GM12801 (cell line): ENCODE results near the gene PRKG1.

Source experiments
- TF ChIP-seq, protein P1 (sequence below): IDR thresholded peaks from one replicate; pipeline ENCODE4 v1.5.1; 2011; ENCODE audit warnings: control low read depth; ENCODE audit not compliant: insufficient read length; ENCODE audit errors: extremely low read depth

PRKG1 gene

DNA sequence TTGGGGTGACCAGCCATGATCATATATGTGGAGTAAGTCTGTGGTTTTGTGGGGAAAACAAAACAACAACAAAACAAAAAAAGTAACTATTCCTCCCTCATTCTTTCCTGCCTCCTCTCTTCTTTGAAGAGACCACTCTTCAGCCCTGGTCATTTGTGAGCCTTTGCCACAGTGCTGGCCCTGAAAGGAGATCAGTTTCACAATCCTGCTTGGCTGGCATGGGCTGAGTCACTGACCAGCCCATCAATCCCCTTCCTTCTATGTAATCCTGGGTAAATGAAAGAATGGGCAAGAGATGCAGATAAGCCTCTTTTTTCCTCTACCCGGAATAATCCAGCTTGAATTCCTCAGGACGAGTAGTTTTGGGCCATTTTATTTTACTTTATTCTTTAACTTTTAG lies 611.5 kb downstream of the PRKG1 start:
- TF ChIP-seq, protein P1, sequence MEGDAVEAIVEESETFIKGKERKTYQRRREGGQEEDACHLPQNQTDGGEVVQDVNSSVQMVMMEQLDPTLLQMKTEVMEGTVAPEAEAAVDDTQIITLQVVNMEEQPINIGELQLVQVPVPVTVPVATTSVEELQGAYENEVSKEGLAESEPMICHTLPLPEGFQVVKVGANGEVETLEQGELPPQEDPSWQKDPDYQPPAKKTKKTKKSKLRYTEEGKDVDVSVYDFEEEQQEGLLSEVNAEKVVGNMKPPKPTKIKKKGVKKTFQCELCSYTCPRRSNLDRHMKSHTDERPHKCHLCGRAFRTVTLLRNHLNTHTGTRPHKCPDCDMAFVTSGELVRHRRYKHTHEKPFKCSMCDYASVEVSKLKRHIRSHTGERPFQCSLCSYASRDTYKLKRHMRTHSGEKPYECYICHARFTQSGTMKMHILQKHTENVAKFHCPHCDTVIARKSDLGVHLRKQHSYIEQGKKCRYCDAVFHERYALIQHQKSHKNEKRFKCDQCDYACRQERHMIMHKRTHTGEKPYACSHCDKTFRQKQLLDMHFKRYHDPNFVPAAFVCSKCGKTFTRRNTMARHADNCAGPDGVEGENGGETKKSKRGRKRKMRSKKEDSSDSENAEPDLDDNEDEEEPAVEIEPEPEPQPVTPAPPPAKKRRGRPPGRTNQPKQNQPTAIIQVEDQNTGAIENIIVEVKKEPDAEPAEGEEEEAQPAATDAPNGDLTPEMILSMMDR = no peak

DNA sequence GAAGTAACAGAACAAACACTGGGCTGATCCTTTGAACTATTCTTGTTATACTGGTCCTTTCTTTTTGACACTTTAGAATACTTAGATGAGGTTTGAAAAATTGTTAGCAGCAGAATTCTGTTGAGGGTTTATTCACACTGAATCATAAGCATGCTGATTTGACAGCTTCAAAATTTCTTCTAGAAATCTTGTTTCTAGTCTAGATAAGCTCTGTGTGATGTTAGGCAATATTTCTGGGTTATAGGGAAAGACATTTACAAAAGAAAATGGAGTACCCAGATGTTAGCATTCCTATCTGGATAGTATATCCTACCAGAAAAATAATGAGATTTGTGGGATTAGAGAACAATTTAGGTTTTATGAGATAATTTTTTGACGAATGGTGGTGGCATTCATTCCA lies 613.0 kb downstream of the PRKG1 start:
- TF ChIP-seq, protein P1 = no peak

DNA sequence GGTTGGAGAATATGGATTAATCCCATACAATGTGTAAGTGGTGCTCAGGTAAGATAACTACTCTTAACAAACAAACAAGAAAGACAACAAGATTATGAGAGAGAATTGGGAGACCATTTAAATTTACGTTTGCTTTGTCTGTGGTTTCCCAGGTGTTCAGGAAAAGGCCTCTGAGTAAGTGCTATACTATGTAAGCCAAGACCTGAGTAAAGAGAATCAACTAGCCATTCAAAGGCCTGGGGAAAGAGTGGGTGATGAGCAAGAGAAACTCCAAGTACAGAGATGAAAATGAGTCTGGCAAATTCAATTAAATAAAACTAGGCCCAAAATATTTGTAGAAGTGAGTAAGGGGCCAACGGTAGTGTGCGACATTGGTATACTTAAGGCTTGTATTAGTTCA lies 615.2 kb downstream of the PRKG1 start:
- TF ChIP-seq, protein P1 = no peak

DNA sequence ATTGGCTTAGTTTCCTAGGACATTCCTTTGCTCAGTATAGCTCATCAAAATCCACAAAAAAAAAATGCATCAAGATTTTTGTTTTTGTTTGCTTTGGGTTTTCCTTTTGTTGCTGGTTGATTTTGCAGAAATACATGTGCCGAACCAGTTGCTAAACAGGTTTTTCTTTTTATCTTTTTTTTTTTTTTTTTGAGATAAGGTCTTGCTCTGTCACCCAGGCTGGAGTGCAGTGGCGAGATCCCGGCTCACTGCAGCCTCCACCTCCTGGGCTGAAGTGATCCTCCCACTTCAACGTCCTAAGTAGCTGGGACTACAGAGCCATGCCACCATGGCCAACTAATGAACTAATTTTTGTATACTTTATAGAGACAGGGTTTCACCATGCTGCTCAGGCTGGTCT lies 616.8 kb downstream of the PRKG1 start:
- TF ChIP-seq, protein P1 = no peak

DNA sequence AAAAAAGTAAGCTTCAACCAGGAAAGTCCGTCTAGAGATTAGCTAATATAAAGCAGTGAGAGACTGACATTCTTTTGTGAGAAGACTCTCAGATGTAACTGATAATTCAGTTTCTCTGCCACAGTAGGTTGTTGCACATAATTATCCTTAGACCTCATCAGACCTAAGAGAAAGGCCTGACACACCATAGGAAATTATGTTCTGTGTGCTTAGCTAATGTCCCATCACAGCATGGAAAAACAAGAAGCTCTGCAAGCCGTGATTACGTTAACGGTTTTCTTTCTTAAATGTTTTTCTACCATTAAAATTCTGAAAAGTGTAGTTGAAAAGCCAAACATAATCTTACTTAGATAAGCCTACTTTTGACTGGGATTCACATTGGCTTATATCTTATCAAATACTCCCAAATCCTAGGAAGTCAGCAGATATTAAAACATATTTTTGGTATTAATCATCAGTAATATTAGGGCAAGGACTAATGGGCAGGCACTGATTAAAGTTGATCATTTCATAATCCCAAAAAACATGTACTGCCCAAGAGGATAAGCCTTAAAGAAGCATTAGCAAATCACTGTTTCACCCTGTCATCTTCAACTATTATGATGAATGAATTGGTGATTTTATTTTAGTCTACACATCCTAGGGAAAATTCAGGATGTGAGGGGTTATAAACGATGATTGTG lies 619.9 kb downstream of the PRKG1 start:
- TF ChIP-seq, protein P1 = no peak

DNA sequence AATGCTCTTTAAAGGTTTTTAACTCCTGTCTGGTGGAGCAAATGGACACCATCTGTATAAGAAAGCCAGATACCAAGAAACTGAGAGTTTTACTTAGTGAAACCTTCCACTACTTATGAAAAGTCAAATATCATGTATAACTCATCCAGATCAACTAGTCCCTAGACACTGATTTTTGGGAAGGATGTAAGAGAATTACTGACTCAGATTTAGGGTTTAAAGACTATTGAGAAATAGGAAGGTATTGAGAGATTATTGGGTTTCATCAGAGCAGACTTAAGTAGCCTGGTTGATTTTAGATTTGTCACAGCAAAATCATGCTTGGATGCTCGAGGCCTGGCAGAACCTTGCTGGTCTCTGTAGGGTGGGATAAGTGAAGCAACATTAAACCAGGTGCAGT lies 622.0 kb downstream of the PRKG1 start:
- TF ChIP-seq, protein P1 = no peak

- TF ChIP-seq, protein P1 = no peak
These were observed 624.3 kb downstream of the PRKG1 start for GRCh38 chr10:51698473-51699063.
